NCI-H2081 (cell line): Measurements from ENCODE around the gene TAB2.

ENCODE experiments used
- DNase-seq, 2 experiments: peaks; one replicate each; lab custom pipeline; 2025; lab: John Stamatoyannopoulos, UW

Gene TAB2

GRCh38 chr6:149317644-149318571 lies at the start of gene TAB2:
Gene TAB2 (plus strand): TSS chr6:149317712. CDS start chr6:149369998, 52,286 bp downstream.
- DNase-seq, result peak in 1 of 2 experiments; percentile 7

GRCh38 chr6:149268146-149268545 lies 49.4 kb upstream of the TAB2 start:
- DNase-seq, result no peak

GRCh38 chr6:149268768-149269167 lies 48.7 kb upstream of the TAB2 start:
- no peak for DNase-seq

GRCh38 chr6:149270616-149271015 lies 46.9 kb upstream of the TAB2 start:
- DNase-seq, result no peak

GRCh38 chr6:149271348-149272340 lies 45.9 kb upstream of the TAB2 start:
- DNase-seq, result no peak

- DNase-seq, result no peak
Measured at GRCh38 chr6:149273318-149273717, 44.2 kb upstream of the TAB2 start.

- DNase-seq, result no peak
Measured at GRCh38 chr6:149275621-149276020, 41.9 kb upstream of the TAB2 start.

GRCh38 chr6:149277621-149278020 lies 39.9 kb upstream of the TAB2 start:
- DNase-seq, result no peak

GRCh38 chr6:149278997-149279396 lies 38.5 kb upstream of the TAB2 start:
- no peak for DNase-seq

GRCh38 chr6:149284904-149285303 lies 32.6 kb upstream of the TAB2 start:
- no peak for DNase-seq

- DNase-seq, result no peak
Measured at GRCh38 chr6:149285626-149286025, 31.9 kb upstream of the TAB2 start.

GRCh38 chr6:149286905-149287304 lies 30.6 kb upstream of the TAB2 start:
- no peak for DNase-seq

- no peak for DNase-seq
Measured at GRCh38 chr6:149289192-149289781, 28.2 kb upstream of the TAB2 start.

GRCh38 chr6:149289966-149290365 lies 27.5 kb upstream of the TAB2 start:
- DNase-seq, result no peak

GRCh38 chr6:149293244-149293643 lies 24.3 kb upstream of the TAB2 start:
- DNase-seq, result no peak

- no peak for DNase-seq
Measured at GRCh38 chr6:149300563-149300962, 16.9 kb upstream of the TAB2 start.

- DNase-seq, result no peak
Measured at GRCh38 chr6:149302723-149303122, 14.8 kb upstream of the TAB2 start.

- no peak for DNase-seq
Measured at GRCh38 chr6:149303468-149303867, 14.0 kb upstream of the TAB2 start.

GRCh38 chr6:149305372-149305771 lies 12.1 kb upstream of the TAB2 start:
- DNase-seq, result no peak

GRCh38 chr6:149306967-149307366 lies 10.5 kb upstream of the TAB2 start:
- DNase-seq, result no peak

GRCh38 chr6:149311293-149311692 lies 6.2 kb upstream of the TAB2 start:
- no peak for DNase-seq

GRCh38 chr6:149311766-149312165 lies 5.7 kb upstream of the TAB2 start:
- no peak for DNase-seq
